Measurements from ENCODE around the gene ZNF705A. TPM values are rescaled to one million over a fixed set of nuclear protein-coding genes. Genes with fewer than 3 reads are reported as not detected.

The ZNF705A gene
- not detected in 5 replicates for total RNA-seq (2022; extraction: Qiagen RNA extraction; ENCODE audit: low read depth)

GRCh38 chr12:8156845-8157244 lies at the start of gene ZNF705A:
Gene ZNF705A (plus strand): TSS chr12:8157015. CDS start chr12:8172626, 15,611 bp downstream.

GRCh38 chr12:8123124-8123912 lies 33.5 kb upstream of the ZNF705A start, which contains the start of gene CLEC4A:
Gene CLEC4A (plus strand): TSS chr12:8123617. CDS start chr12:8123879, 262 bp downstream.

DNA sequence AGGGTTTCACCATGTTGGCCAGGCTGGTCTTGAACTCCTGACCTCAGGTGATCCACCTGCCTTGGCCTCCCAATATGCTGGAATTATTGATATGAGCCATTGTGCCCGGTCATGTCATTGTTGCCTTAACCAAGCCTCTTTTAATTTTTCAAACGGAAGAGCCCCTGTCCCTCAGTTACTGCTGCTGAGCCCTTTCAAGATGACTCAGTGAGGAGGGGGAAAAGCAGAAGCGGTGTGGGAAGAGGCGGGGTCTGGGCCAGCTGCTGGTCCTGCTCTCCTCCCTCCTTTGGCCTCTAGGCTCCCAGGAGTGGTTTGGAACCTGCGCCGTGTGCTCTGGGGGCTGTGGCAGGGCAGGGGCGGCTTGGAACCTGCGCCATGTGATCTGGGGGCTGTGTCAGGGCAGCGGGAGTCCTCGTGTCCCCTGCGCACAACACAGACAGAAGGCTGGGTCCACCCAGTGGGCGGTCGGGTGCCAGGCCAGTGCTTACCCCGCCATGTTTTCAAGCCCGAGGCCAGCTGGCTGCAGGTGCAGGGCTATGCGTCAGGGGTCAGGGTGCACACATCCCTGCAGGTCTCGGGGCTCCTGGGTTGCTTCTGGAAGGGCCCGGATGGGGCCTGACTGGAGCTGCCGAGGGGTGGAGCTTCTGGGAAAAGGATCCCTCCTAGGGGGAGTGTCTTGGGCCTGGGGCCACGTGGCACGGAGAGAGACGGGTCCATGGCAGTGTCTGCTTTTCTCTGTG lies 70.3 kb downstream of the ZNF705A start, which contains the start of gene FAM90A1:
Gene FAM90A1 (minus strand): TSS at position 627 of the 740 bp plus-strand sequence. CDS start 2,786 bp downstream, outside the sequence.

Other genes starting within 250 kb of the ZNF705A start
- gene SLC2A3, start 220.8 kb upstream of the ZNF705A start, total RNA-seq (2022; extraction: Qiagen RNA extraction; ENCODE audit: low read depth), result 3.2 to 3.7 TPM (median 3.2 TPM) in 5 replicates
- 7.5 to 9.5 TPM (median 9.1 TPM) in 5 replicates for gene FOXJ2, start 124.3 kb upstream of the ZNF705A start, total RNA-seq (2022; extraction: Qiagen RNA extraction; ENCODE audit: low read depth)
- gene C3AR1, start 90.7 kb upstream of the ZNF705A start, total RNA-seq (2022; extraction: Qiagen RNA extraction; ENCODE audit: low read depth), result not detected in 5 replicates
- 10.7 to 16.3 TPM (median 13.4 TPM) in 5 replicates for gene NECAP1, start 74.7 kb upstream of the ZNF705A start, total RNA-seq (2022; extraction: Qiagen RNA extraction; ENCODE audit: low read depth)
- 0.19 to 0.38 TPM in 2 of 5 replicates, not detected in the others for gene CLEC4A, start 33.4 kb upstream of the ZNF705A start, total RNA-seq (2022; extraction: Qiagen RNA extraction; ENCODE audit: low read depth)
- 0.10 to 0.11 TPM (median 0.10 TPM) in 3 of 5 replicates, not detected in the others for gene FAM90A1, start 70.6 kb downstream of the ZNF705A start, total RNA-seq (2022; extraction: Qiagen RNA extraction; ENCODE audit: low read depth)

Measured in A549 treated with GW870086 at 1 μM for 4 hours (cell line).